SK-N-SH (cell line): ENCODE results near the gene TMEM243. TPM values are rescaled to one million over a fixed set of nuclear protein-coding genes. Genes with fewer than 3 reads are reported as not detected.

ENCODE experiments used
- CTCF ChIA-PET: fragments of 300-600, 350-600 bp; formaldehyde crosslinking; extraction: SDS; loops from one replicate; lab custom pipeline; 2021; lab: Yijun Ruan, JAX
- POLR2A ChIA-PET: fragments of 350-600 bp; sonication (Branson Sonifier 250); formaldehyde crosslinking; extraction: SDS; loops from one replicate; lab custom pipeline; 2020; ENCODE audit warnings: antibody characterized with exemption, inconsistent platforms; lab: Yijun Ruan, JAX
- DNase-seq: peaks from one replicate; pipeline ENCODE4 v3.0.0; 2012
- H2AFZ ChIP-seq: fragments of 200-600 bp; sonication (generic); 2 replicates; pipeline ENCODE4 v1.8.1; 2016; ENCODE audit warnings: antibody characterized with exemption, mild to moderate bottlenecking, low read depth
- H3F3A ChIP-seq: fragments of 200-600 bp; sonication (generic); replicated peaks from 2 replicates; pipeline ENCODE3; 2016; ENCODE audit warnings: antibody characterized with exemption, mild to moderate bottlenecking; ENCODE audit not compliant: insufficient read depth
- H3K27ac ChIP-seq, 2 experiments: fragments of 200-500 bp in 1 of 2; fragments of 200-600 bp in 1 of 2; sonication (Bioruptor generic) in 1 of 2; sonication (generic), shearing (Covaris generic) in 1 of 2; 2 replicates each; pipeline versions ENCODE4 v1.5.1 to v1.6.1; 2014 to 2016; ENCODE audit warnings: low read depth in 2 of 2, inconsistent platforms in 1 of 2, low read length in 1 of 2, mild to moderate bottlenecking in 1 of 2, mixed read lengths in 1 of 2
- H3K27me3 ChIP-seq: fragments of 200-600 bp; sonication (generic), shearing (Covaris generic); 2 replicates; pipeline ENCODE4 v1.6.1; 2016; ENCODE audit warnings: mixed run types; ENCODE audit not compliant: insufficient read depth
- H3K36me3 ChIP-seq, 2 experiments: fragments of 200-500 bp in 1 of 2; fragments of 200-600 bp in 1 of 2; sonication (Bioruptor generic) in 1 of 2; sonication (generic) in 1 of 2; replicated peaks in 1 of 2; 2 replicates each; pipeline versions ENCODE3 to v1.5.1; 2014 to 2016; ENCODE audit warnings: low read length in 1 of 2, mild to moderate bottlenecking in 1 of 2; ENCODE audit not compliant: insufficient read depth in 2 of 2, control insufficient read depth in 1 of 2
- H3K4me1 ChIP-seq, 2 experiments: fragments of 200-500 bp in 1 of 2; fragments of 200-600 bp in 1 of 2; sonication (Bioruptor generic) in 1 of 2; sonication (generic), shearing (Covaris generic) in 1 of 2; 2 replicates each; pipeline versions ENCODE4 v1.5.1 to v1.6.1; 2014 to 2016; ENCODE audit warnings: low read depth in 1 of 2, low read length in 1 of 2, mixed run types in 1 of 2; ENCODE audit not compliant: insufficient read depth in 2 of 2, control insufficient read depth in 1 of 2
- H3K4me2 ChIP-seq: fragments of 200-600 bp; sonication (generic), shearing (Covaris generic); 2 replicates; pipeline ENCODE4 v1.6.1; 2017; ENCODE audit warnings: mixed run types
- H3K4me3 ChIP-seq, 2 experiments: fragments of 200-500 bp in 1 of 2; fragments of 200-600 bp in 1 of 2; sonication (Bioruptor generic) in 1 of 2; sonication (generic), shearing (Covaris generic) in 1 of 2; 2 replicates each; pipeline versions ENCODE4 v1.5.1 to v1.8.1; 2014 to 2016; ENCODE audit warnings: low read depth in 2 of 2, inconsistent platforms in 1 of 2, low read length in 1 of 2, mild to moderate bottlenecking in 1 of 2, mixed read lengths in 1 of 2, moderate library complexity in 1 of 2
- H3K79me2 ChIP-seq: fragments of 200-600 bp; sonication (generic); 2 replicates; pipeline ENCODE4 v1.8.1; 2017; ENCODE audit warnings: mild to moderate bottlenecking; ENCODE audit not compliant: insufficient read depth
- H3K9ac ChIP-seq: fragments of 200-600 bp; sonication (generic); 2 replicates; pipeline ENCODE4 v1.6.1; 2017; ENCODE audit warnings: mixed run types
- H3K9me2 ChIP-seq: fragments of 200-600 bp; sonication (generic); 2 replicates; pipeline ENCODE4 v1.6.1; 2017; ENCODE audit warnings: mixed run types
- H3K9me3 ChIP-seq: fragments of 200-600 bp; sonication (generic); 2 replicates; pipeline ENCODE4 v1.6.1; 2017; ENCODE audit warnings: mixed run types, mild to moderate bottlenecking, moderate library complexity
- H4K20me1 ChIP-seq: fragments of 200-600 bp; sonication (generic); 2 replicates; pipeline ENCODE4 v1.6.1; 2017; ENCODE audit warnings: mild to moderate bottlenecking, mixed run types; ENCODE audit not compliant: insufficient read depth
- NRF1 ChIP-seq: IDR thresholded peaks from 2 replicates; pipeline ENCODE4 v1.6.1; 2012; ENCODE audit warnings: low read depth, mild to moderate bottlenecking, low read length
- POLR2AphosphoS5 ChIP-seq: IDR thresholded peaks from 2 replicates; pipeline ENCODE4 v1.6.1; 2012; ENCODE audit warnings: low read depth, low read length
- RAD21 ChIP-seq: IDR thresholded peaks from 2 replicates; pipeline ENCODE4 v1.6.1; 2012; ENCODE audit warnings: mild to moderate bottlenecking, low read length
- TAF1 ChIP-seq: IDR thresholded peaks from 2 replicates; pipeline ENCODE4 v1.6.1; 2012; ENCODE audit warnings: low read depth, mild to moderate bottlenecking, low read length, moderate library complexity, borderline replicate concordance
- TEAD4 ChIP-seq: IDR thresholded peaks from 2 replicates; pipeline ENCODE4 v1.4.0; 2012; ENCODE audit warnings: mild to moderate bottlenecking, borderline replicate concordance; ENCODE audit not compliant: insufficient read depth
- WGBS: methylation state at CpG from one replicate; pipeline ENCODE4 v1.1.6; 2017; ENCODE audit warnings: low lambda C conversion rate; 5-methylcytosine and 5-hydroxymethylcytosine counted together
- polyA plus RNA-seq, 3 experiments: library from polyadenylated mRNA; depleted of rRNA; stranded (reverse); fragments of >200 nt; gene quantifications; 2 replicates each; pipeline ENCODE4 v1.2.3, GENCODE V29; 2012
- TF ChIP-seq, protein P1 (sequence below): IDR thresholded peaks from 2 replicates; pipeline ENCODE4 v1.6.1; 2012; ENCODE audit warnings: mild to moderate bottlenecking, low read depth, low read length, moderate library complexity
- TF ChIP-seq, protein P2 (sequence below): IDR thresholded peaks from 2 replicates; pipeline ENCODE4 v1.4.0; 2012; ENCODE audit warnings: low read depth, borderline replicate concordance

TMEM243 gene
- polyA plus RNA-seq, 1 of the 3 experiments (the other 2 are of a cell fraction): 31.1 TPM

DNA sequence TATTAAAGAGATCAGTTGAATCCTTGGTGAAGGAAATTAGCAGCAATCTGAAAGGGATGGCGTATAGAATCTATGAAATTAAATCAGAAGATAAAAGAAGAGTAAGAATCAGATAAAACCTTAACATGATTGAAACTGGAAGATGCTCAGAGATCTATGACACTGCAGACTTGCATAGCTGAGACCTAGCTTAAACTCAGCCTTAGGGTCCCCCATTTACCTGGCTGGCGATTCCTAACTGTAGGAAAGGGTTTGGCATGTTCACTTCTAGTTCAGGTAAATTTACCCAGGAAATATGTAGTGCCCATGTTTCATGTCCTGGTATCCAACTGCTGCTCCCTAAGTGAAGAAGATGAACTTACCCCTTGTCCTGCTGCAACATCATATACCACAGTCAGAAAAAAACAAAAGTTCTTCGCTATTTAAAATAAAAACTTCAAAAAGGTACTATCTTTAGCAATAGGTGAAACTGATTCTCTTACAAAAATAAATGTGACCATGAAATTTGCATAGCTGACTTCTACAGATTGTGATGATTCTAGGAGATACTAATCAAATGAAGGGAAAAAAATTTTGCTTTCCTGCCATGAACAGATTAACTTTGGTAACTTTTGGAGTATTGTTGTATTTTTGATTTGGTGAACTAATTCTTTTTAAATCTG, 47.8 kb upstream of the TMEM243 start:
- Histone ChIP-seq H3F3A (no peaks in the 10 kb centered on the region), H3K9ac (no peak overlapping the region), H3K27ac (no peak overlapping the region), H3K4me1 (no peaks in the 10 kb centered on the region), H3K9me2 (no peaks in the 10 kb centered on the region), H3K27me3 (no peaks in the 10 kb centered on the region), H4K20me1 (no peaks in the 10 kb centered on the region), H3K4me3 (no peak overlapping the region), H3K9me3 (no peaks in the 10 kb centered on the region), H3K36me3 (no peaks in the 10 kb centered on the region), H3K4me2 (no peak overlapping the region), H2AFZ (no peak overlapping the region; the same call in 1 of the 2 replicates), H3K79me2 (no peaks in the 10 kb centered on the region)
- no peak for DNase-seq
- WGBS: 7% methylated on average over 3 of the region's 3 CpGs
- POLR2A ChIA-PET: no interaction called here
- TF ChIP-seq RAD21: no peak
- no peak for TF ChIP-seq POLR2AphosphoS5
- TF ChIP-seq, protein P1, sequence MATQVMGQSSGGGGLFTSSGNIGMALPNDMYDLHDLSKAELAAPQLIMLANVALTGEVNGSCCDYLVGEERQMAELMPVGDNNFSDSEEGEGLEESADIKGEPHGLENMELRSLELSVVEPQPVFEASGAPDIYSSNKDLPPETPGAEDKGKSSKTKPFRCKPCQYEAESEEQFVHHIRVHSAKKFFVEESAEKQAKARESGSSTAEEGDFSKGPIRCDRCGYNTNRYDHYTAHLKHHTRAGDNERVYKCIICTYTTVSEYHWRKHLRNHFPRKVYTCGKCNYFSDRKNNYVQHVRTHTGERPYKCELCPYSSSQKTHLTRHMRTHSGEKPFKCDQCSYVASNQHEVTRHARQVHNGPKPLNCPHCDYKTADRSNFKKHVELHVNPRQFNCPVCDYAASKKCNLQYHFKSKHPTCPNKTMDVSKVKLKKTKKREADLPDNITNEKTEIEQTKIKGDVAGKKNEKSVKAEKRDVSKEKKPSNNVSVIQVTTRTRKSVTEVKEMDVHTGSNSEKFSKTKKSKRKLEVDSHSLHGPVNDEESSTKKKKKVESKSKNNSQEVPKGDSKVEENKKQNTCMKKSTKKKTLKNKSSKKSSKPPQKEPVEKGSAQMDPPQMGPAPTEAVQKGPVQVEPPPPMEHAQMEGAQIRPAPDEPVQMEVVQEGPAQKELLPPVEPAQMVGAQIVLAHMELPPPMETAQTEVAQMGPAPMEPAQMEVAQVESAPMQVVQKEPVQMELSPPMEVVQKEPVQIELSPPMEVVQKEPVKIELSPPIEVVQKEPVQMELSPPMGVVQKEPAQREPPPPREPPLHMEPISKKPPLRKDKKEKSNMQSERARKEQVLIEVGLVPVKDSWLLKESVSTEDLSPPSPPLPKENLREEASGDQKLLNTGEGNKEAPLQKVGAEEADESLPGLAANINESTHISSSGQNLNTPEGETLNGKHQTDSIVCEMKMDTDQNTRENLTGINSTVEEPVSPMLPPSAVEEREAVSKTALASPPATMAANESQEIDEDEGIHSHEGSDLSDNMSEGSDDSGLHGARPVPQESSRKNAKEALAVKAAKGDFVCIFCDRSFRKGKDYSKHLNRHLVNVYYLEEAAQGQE: no peak
- TF ChIP-seq TEAD4: no peak
- no peak for TF ChIP-seq NRF1
- TF ChIP-seq, protein P2, sequence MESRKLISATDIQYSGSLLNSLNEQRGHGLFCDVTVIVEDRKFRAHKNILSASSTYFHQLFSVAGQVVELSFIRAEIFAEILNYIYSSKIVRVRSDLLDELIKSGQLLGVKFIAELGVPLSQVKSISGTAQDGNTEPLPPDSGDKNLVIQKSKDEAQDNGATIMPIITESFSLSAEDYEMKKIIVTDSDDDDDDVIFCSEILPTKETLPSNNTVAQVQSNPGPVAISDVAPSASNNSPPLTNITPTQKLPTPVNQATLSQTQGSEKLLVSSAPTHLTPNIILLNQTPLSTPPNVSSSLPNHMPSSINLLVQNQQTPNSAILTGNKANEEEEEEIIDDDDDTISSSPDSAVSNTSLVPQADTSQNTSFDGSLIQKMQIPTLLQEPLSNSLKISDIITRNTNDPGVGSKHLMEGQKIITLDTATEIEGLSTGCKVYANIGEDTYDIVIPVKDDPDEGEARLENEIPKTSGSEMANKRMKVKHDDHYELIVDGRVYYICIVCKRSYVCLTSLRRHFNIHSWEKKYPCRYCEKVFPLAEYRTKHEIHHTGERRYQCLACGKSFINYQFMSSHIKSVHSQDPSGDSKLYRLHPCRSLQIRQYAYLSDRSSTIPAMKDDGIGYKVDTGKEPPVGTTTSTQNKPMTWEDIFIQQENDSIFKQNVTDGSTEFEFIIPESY: no peak
- CTCF ChIA-PET: interaction anchor here (1.0 kb wide), 1 partner anchor 31 kb away, joined by 3 read pairs; no protein-coding TSS in a partner anchor

DNA sequence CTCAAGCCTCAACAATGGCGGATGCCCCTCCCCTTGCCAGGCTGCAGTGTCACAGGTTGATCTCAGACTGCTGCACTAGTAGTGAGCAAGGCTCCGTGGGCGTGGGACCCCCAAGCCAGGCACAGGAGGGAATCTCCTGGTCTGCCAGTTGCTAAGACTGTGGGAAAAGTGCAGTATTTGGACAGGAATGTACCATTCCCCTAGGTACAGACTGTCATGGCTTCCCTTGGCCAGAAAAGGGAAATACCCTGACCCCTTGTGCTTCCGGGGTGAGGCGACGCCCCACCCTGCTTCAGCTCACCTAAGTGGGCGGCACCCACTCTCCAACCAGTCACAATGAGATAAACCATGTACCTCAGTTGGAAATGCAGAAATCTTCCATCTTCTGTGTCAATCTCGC, 44.0 kb upstream of the TMEM243 start:
- H3K4me2 ChIP-seq: no peak overlapping the region
- H3K36me3 ChIP-seq: no peaks in the 10 kb centered on the region
- no peaks in the 10 kb centered on the region for H3K9me3 ChIP-seq
- no peak overlapping the region for H3K4me3 ChIP-seq
- no peak overlapping the region for H3K9ac ChIP-seq
- no peak for DNase-seq
- H3K27me3 ChIP-seq: no peaks in the 10 kb centered on the region
- no peak for TF ChIP-seq TAF1
- no peaks in the 10 kb centered on the region for H3F3A ChIP-seq
- no peak overlapping the region for H2AFZ ChIP-seq
- 34% methylated on average over 8 of the region's 8 CpGs for whole genome bisulfite sequencing
- H3K79me2 ChIP-seq: no peaks in the 10 kb centered on the region
- H3K27ac ChIP-seq: no peak overlapping the region
- no peaks in the 10 kb centered on the region for H3K9me2 ChIP-seq
- ChIA-PET CTCF (no interaction called here), POLR2A (no interaction called here)
- H4K20me1 ChIP-seq: no peaks in the 10 kb centered on the region
- H3K4me1 ChIP-seq: no peaks in the 10 kb centered on the region
